Astrocyte (in vitro differentiated cells and primary cell): ENCODE measurements around the gene NKAIN2. TPM values are rescaled to one million over a fixed set of nuclear protein-coding genes. Genes with fewer than 3 reads are reported as not detected.
A peak's percentile ranks its signal among the peaks of the same experiment; 100 is the strongest.

Experiments
- DNase-seq: peaks from one replicate; pipeline ENCODE4 v3.0.0-alpha.2; 2010; ENCODE audit warnings: low read depth
- FAIRE-seq: peaks from 2 replicates; lab custom pipeline; 2011; peaks lifted over from hg19 to GRCh38; lab: Jason Lieb, UNC
- H2AFZ ChIP-seq: 2 replicates; pipeline ENCODE4 v1.6.0; 2012; ENCODE audit warnings: low read depth, low read length, inconsistent platforms
- H3K27ac ChIP-seq: 2 replicates; pipeline ENCODE4 v1.5.1; 2011; ENCODE audit warnings: low read depth, low read length, inconsistent platforms
- H3K27me3 ChIP-seq: 2 replicates; pipeline ENCODE4 v1.6.0; 2011; ENCODE audit warnings: low read length, inconsistent platforms; ENCODE audit not compliant: insufficient read depth
- H3K36me3 ChIP-seq: 2 replicates; pipeline ENCODE4 v1.5.1; 2011; ENCODE audit warnings: low read length, inconsistent platforms; ENCODE audit not compliant: insufficient read depth
- H3K4me1 ChIP-seq: 2 replicates; pipeline ENCODE4 v1.5.1; 2011; ENCODE audit warnings: low read length, inconsistent platforms; ENCODE audit not compliant: insufficient read depth
- H3K4me2 ChIP-seq: 2 replicates; pipeline ENCODE4 v1.6.0; 2012; ENCODE audit warnings: low read length, inconsistent platforms
- H3K4me3 ChIP-seq: 2 replicates; pipeline ENCODE4 v1.5.1; 2011; ENCODE audit warnings: low read depth, mild to moderate bottlenecking, low read length, inconsistent platforms; ENCODE audit not compliant: insufficient read depth
- H3K79me2 ChIP-seq: 2 replicates; pipeline ENCODE4 v1.6.0; 2012; ENCODE audit warnings: mild to moderate bottlenecking, low read length, inconsistent platforms; ENCODE audit not compliant: insufficient read depth
- H3K9ac ChIP-seq: 2 replicates; pipeline ENCODE4 v1.6.0; 2012; ENCODE audit warnings: mild to moderate bottlenecking, low read length, inconsistent platforms
- H3K9me3 ChIP-seq: 2 replicates; pipeline ENCODE4 v1.5.1; 2012; ENCODE audit warnings: low read depth, mild to moderate bottlenecking, low read length, inconsistent platforms; ENCODE audit not compliant: insufficient read depth
- H4K20me1 ChIP-seq: 2 replicates; pipeline ENCODE4 v1.6.0; 2012; ENCODE audit warnings: low read length, inconsistent platforms; ENCODE audit not compliant: insufficient read depth
- H3K27ac Mint-ChIP-seq: one replicate; pipeline ENCODE4 v1.8.0; 2021; ENCODE audit warnings: mild to moderate bottlenecking, mixed read lengths; ENCODE audit not compliant: unreplicated experiment
- H3K27me3 Mint-ChIP-seq: one replicate; pipeline ENCODE4 v1.8.0; 2021; ENCODE audit warnings: low read depth, mixed read lengths; ENCODE audit not compliant: unreplicated experiment
- H3K36me3 Mint-ChIP-seq: one replicate; pipeline ENCODE4 v1.8.0; 2021; ENCODE audit warnings: low read depth, mixed read lengths; ENCODE audit not compliant: unreplicated experiment
- H3K4me1 Mint-ChIP-seq: one replicate; pipeline ENCODE4 v1.8.0; 2021; ENCODE audit warnings: low read depth, mixed read lengths; ENCODE audit not compliant: unreplicated experiment
- H3K4me3 Mint-ChIP-seq: one replicate; pipeline ENCODE4 v1.8.0; 2021; ENCODE audit warnings: mild to moderate bottlenecking, moderate library complexity, mixed read lengths; ENCODE audit not compliant: unreplicated experiment
- H3K9me3 Mint-ChIP-seq: one replicate; pipeline ENCODE4 v1.8.0; 2021; ENCODE audit warnings: mild to moderate bottlenecking, mixed read lengths; ENCODE audit not compliant: unreplicated experiment
- EZH2 ChIP-seq: IDR thresholded peaks from 2 replicates; pipeline ENCODE4 v1.6.1; 2012; ENCODE audit warnings: mild to moderate bottlenecking, low read length, inconsistent platforms; ENCODE audit not compliant: insufficient read depth
- total RNA-seq: library from RNA; stranded (reverse); gene quantifications from 2 replicates; pipeline ENCODE4 v1.2.1, GENCODE V29; 2021
- TF ChIP-seq, protein P1 (sequence below): IDR thresholded peaks from 2 replicates; pipeline ENCODE4 v1.5.1; 2011; ENCODE audit warnings: low read depth, mild to moderate bottlenecking, inconsistent platforms, low read length, moderate library complexity; ENCODE audit not compliant: insufficient read depth

NKAIN2 gene
- total RNA-seq, 1 donor from 2014 or later = 0.07 TPM

DNA sequence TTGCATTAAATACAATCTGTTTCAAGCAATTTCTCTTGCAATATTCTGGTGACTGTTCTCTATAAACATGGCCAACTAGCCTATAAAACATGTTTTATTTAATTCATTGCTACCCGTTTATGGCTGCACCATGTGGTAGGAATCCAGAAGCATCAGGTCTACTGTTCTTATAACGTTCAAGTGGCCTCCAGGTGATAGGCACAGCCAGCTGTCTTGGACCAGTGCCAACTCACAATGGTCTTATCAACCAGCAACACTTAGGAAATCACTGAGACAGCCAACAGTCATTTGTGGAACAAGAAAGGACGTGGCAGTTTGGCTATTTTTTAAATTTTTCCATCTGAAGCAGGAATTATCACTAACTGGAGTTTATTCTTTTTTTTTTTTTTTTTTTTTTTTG is 193.6 kb downstream of the NKAIN2 start:
- H2AFZ ChIP-seq = no peak overlapping the region
- no peak overlapping the region for H3K4me2 ChIP-seq
- H3K27me3 ChIP-seq = no peaks in the 10 kb centered on the region
- H3K4me3 ChIP-seq = no peak overlapping the region
- FAIRE-seq (no peak), DNase-seq (no peak)
- no peak overlapping the region for H3K27ac ChIP-seq
- H3K9me3 Mint-ChIP-seq = no peaks in the 10 kb centered on the region
- peaks cover 2% of the 10 kb centered on the region for H3K4me1 Mint-ChIP-seq
- no peaks in the 10 kb centered on the region for H3K9me3 ChIP-seq
- no peaks in the 10 kb centered on the region for H3K4me1 ChIP-seq
- TF ChIP-seq, protein P1, sequence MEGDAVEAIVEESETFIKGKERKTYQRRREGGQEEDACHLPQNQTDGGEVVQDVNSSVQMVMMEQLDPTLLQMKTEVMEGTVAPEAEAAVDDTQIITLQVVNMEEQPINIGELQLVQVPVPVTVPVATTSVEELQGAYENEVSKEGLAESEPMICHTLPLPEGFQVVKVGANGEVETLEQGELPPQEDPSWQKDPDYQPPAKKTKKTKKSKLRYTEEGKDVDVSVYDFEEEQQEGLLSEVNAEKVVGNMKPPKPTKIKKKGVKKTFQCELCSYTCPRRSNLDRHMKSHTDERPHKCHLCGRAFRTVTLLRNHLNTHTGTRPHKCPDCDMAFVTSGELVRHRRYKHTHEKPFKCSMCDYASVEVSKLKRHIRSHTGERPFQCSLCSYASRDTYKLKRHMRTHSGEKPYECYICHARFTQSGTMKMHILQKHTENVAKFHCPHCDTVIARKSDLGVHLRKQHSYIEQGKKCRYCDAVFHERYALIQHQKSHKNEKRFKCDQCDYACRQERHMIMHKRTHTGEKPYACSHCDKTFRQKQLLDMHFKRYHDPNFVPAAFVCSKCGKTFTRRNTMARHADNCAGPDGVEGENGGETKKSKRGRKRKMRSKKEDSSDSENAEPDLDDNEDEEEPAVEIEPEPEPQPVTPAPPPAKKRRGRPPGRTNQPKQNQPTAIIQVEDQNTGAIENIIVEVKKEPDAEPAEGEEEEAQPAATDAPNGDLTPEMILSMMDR = no peak
- no peak for TF ChIP-seq EZH2
- no peak overlapping the region for H3K4me3 Mint-ChIP-seq
- no peaks in the 10 kb centered on the region for H3K36me3 Mint-ChIP-seq
- no peaks in the 10 kb centered on the region for H3K36me3 ChIP-seq
- H3K79me2 ChIP-seq = no peaks in the 10 kb centered on the region
- no peaks in the 10 kb centered on the region for H3K27me3 Mint-ChIP-seq
- H3K27ac Mint-ChIP-seq = no peak overlapping the region
- H3K9ac ChIP-seq = no peak overlapping the region
- no peaks in the 10 kb centered on the region for H4K20me1 ChIP-seq

- Histone ChIP-seq H3K27ac (no peak overlapping the region), H3K4me3 (no peak overlapping the region), H3K4me1 (no peaks in the 10 kb centered on the region), H3K9ac (no peak overlapping the region), H2AFZ (no peak overlapping the region), H4K20me1 (no peaks in the 10 kb centered on the region), H3K79me2 (no peaks in the 10 kb centered on the region), H3K4me2 (no peak overlapping the region), H3K9me3 (no peaks in the 10 kb centered on the region), H3K36me3 (no peaks in the 10 kb centered on the region), H3K27me3 (no peaks in the 10 kb centered on the region)
- H3K9me3 Mint-ChIP-seq = no peaks in the 10 kb centered on the region
- H3K36me3 Mint-ChIP-seq = no peaks in the 10 kb centered on the region
- peak; percentile 16 for DNase-seq
- H3K27me3 Mint-ChIP-seq = no peaks in the 10 kb centered on the region
- H3K27ac Mint-ChIP-seq = no peak overlapping the region
- no peak for FAIRE-seq
- H3K4me3 Mint-ChIP-seq = no peak overlapping the region
- peaks cover 8% of the 10 kb centered on the region for H3K4me1 Mint-ChIP-seq
- TF ChIP-seq, protein P1 = no peak
- no peak for TF ChIP-seq EZH2
These were observed 198.9 kb downstream of the NKAIN2 start for GRCh38 chr6:124002377-124003081.

GRCh38 chr6:124007266-124007665 is 203.6 kb downstream of the NKAIN2 start:
- Histone ChIP-seq H3K4me2 (no peak overlapping the region), H3K27ac (no peak overlapping the region), H3K36me3 (no peaks in the 10 kb centered on the region), H3K27me3 (no peaks in the 10 kb centered on the region), H3K79me2 (no peaks in the 10 kb centered on the region), H3K4me1 (no peaks in the 10 kb centered on the region), H3K9ac (no peak overlapping the region), H2AFZ (no peak overlapping the region), H3K4me3 (no peak overlapping the region), H3K9me3 (no peaks in the 10 kb centered on the region), H4K20me1 (no peaks in the 10 kb centered on the region)
- Mint-ChIP-seq H3K36me3 (no peaks in the 10 kb centered on the region), H3K4me3 (no peak overlapping the region), H3K4me1 (peaks cover 5% of the 10 kb centered on the region), H3K27ac (no peak overlapping the region), H3K27me3 (no peaks in the 10 kb centered on the region), H3K9me3 (no peaks in the 10 kb centered on the region)
- DNase-seq (no peak), FAIRE-seq (no peak)
- TF ChIP-seq, protein P1 = no peak
- no peak for TF ChIP-seq EZH2
